Large intestine (tissue), 3 donors: ENCODE data around the gene XPA. TPM values are rescaled to one million over a fixed set of nuclear protein-coding genes. Genes with fewer than 3 reads are reported as not detected.

Experiments
- DNase-seq, 2 donors: peaks; one replicate each; pipeline versions ENCODE4 v3.0.0 to v3.0.0-alpha.2; 2013
- H3K27ac ChIP-seq: one replicate; pipeline ENCODE4 v1.5.1; 2013; ENCODE audit warnings: low read length
- H3K27me3 ChIP-seq: 2 replicates; pipeline ENCODE4 v1.6.1; 2013; ENCODE audit warnings: low read length; ENCODE audit not compliant: control insufficient read depth, insufficient read depth
- H3K36me3 ChIP-seq: 2 replicates; pipeline ENCODE4 v1.6.1; 2013; ENCODE audit warnings: low read length; ENCODE audit not compliant: control insufficient read depth, insufficient read depth
- H3K4me1 ChIP-seq: one replicate; pipeline ENCODE4 v1.6.1; 2013; ENCODE audit warnings: low read length; ENCODE audit not compliant: control insufficient read depth, insufficient read depth
- H3K4me3 ChIP-seq: one replicate; pipeline ENCODE4 v1.5.1; 2013; ENCODE audit warnings: low read length
- H3K9me3 ChIP-seq: one replicate; pipeline ENCODE4 v1.6.1; 2013; ENCODE audit warnings: mild to moderate bottlenecking, low read depth, low read length, moderate library complexity; ENCODE audit not compliant: control insufficient read depth
- WGBS: methylation state at CpG from one replicate; pipeline ENCODE4 v1.1.5; 2013; ENCODE audit warnings: low lambda C conversion rate; ENCODE audit not compliant: insufficient coverage; 5-methylcytosine and 5-hydroxymethylcytosine counted together
- polyA plus RNA-seq: library from polyadenylated mRNA; unstranded; fragments of 120-200 nt; gene quantifications from one replicate; pipeline ENCODE4 v1.2.1, GENCODE V29; 2013

XPA gene
- polyA plus RNA-seq, 1 donor, result 22.6 TPM

- no peaks in the 10 kb centered on the region for H3K9me3 ChIP-seq
- no CpG with 5 or more reads among the region's 2 CpGs for WGBS
- no peaks in the 10 kb centered on the region for H3K4me1 ChIP-seq
- no peak for DNase-seq
- H3K27ac ChIP-seq, result no peak overlapping the region
- H3K4me3 ChIP-seq, result no peak overlapping the region
- H3K27me3 ChIP-seq, result no peaks in the 10 kb centered on the region
- peaks cover 73% of the 10 kb centered on the region for H3K36me3 ChIP-seq
Measured at GRCh38 chr9:97660847-97661246, 36.3 kb downstream of the XPA start.

- Histone ChIP-seq H3K9me3 (no peaks in the 10 kb centered on the region), H3K36me3 (peaks cover 74% of the 10 kb centered on the region), H3K27me3 (no peaks in the 10 kb centered on the region), H3K4me3 (no peak overlapping the region), H3K4me1 (no peaks in the 10 kb centered on the region), H3K27ac (no peak overlapping the region)
- WGBS, result 70% methylated on average over 2 of the region's 5 CpGs
- no peak for DNase-seq
Measured at GRCh38 chr9:97660340-97660739, 36.8 kb downstream of the XPA start.

GRCh38 chr9:97659771-97660170, 37.4 kb downstream of the XPA start:
- no peaks in the 10 kb centered on the region for H3K9me3 ChIP-seq
- no peak overlapping the region for H3K27ac ChIP-seq
- no peaks in the 10 kb centered on the region for H3K4me1 ChIP-seq
- H3K27me3 ChIP-seq, result no peaks in the 10 kb centered on the region
- WGBS, result 100% methylated on average over 1 of the region's 3 CpGs
- H3K36me3 ChIP-seq, result peaks cover 72% of the 10 kb centered on the region
- no peak for DNase-seq
- H3K4me3 ChIP-seq, result no peak overlapping the region

GRCh38 chr9:97658707-97659106, 38.4 kb downstream of the XPA start:
- peaks cover 69% of the 10 kb centered on the region for H3K36me3 ChIP-seq
- H3K27me3 ChIP-seq, result no peaks in the 10 kb centered on the region
- H3K4me3 ChIP-seq, result no peak overlapping the region
- H3K9me3 ChIP-seq, result no peaks in the 10 kb centered on the region
- DNase-seq, result no peak
- no peak overlapping the region for H3K27ac ChIP-seq
- H3K4me1 ChIP-seq, result no peaks in the 10 kb centered on the region
- WGBS, result 100% methylated on average over 1 of the region's 1 CpG

- Histone ChIP-seq H3K27me3 (no peaks in the 10 kb centered on the region), H3K4me1 (no peaks in the 10 kb centered on the region), H3K36me3 (peaks cover 55% of the 10 kb centered on the region), H3K9me3 (no peaks in the 10 kb centered on the region), H3K4me3 (no peak overlapping the region), H3K27ac (no peak overlapping the region)
- no peak for DNase-seq
- no CpG with 5 or more reads among the region's 3 CpGs for WGBS
Measured at GRCh38 chr9:97651646-97652045, 45.5 kb downstream of the XPA start.

- Histone ChIP-seq H3K4me3 (no peak overlapping the region), H3K4me1 (no peaks in the 10 kb centered on the region), H3K9me3 (no peaks in the 10 kb centered on the region), H3K36me3 (peaks cover 57% of the 10 kb centered on the region), H3K27ac (no peak overlapping the region), H3K27me3 (no peaks in the 10 kb centered on the region)
- no peak for DNase-seq
- WGBS, result 100% methylated on average over 3 of the region's 5 CpGs
Measured at GRCh38 chr9:97647996-97648395, 49.1 kb downstream of the XPA start.

- H3K4me1 ChIP-seq, result no peaks in the 10 kb centered on the region
Measured at GRCh38 chr9:97645720-97646119, 51.4 kb downstream of the XPA start.

GRCh38 chr9:97640325-97640724, 56.8 kb downstream of the XPA start:
- Histone ChIP-seq H3K4me1 (no peaks in the 10 kb centered on the region), H3K4me3 (no peak overlapping the region), H3K27me3 (no peaks in the 10 kb centered on the region), H3K9me3 (no peaks in the 10 kb centered on the region), H3K36me3 (peaks cover 24% of the 10 kb centered on the region), H3K27ac (no peak overlapping the region)
- no peak for DNase-seq
- no CpG with 5 or more reads among the region's 2 CpGs for WGBS

More at GRCh38 chr9:97645720-97646119, 51.4 kb downstream of the XPA start:
- Histone ChIP-seq H3K27me3 (no peaks in the 10 kb centered on the region), H3K9me3 (no peaks in the 10 kb centered on the region), H3K27ac (no peak overlapping the region), H3K4me3 (no peak overlapping the region), H3K36me3 (peaks cover 47% of the 10 kb centered on the region)
- no peak for DNase-seq

GRCh38 chr9:97638666-97639065, 58.5 kb downstream of the XPA start:
- Histone ChIP-seq H3K4me3 (no peak overlapping the region), H3K27ac (no peak overlapping the region), H3K36me3 (peaks cover 11% of the 10 kb centered on the region), H3K9me3 (no peaks in the 10 kb centered on the region), H3K4me1 (no peaks in the 10 kb centered on the region), H3K27me3 (no peaks in the 10 kb centered on the region)
- WGBS, result no CpG with 5 or more reads among the region's 3 CpGs
- no peak for DNase-seq

GRCh38 chr9:97636903-97637302, 60.2 kb downstream of the XPA start:
- Histone ChIP-seq H3K36me3 (no peaks in the 10 kb centered on the region), H3K4me1 (peaks cover under 1% of the 10 kb centered on the region), H3K9me3 (no peaks in the 10 kb centered on the region), H3K27me3 (no peaks in the 10 kb centered on the region), H3K27ac (no peak overlapping the region), H3K4me3 (no peak overlapping the region)
- WGBS, result no CpG with 5 or more reads among the region's 3 CpGs
- DNase-seq, result no peak

GRCh38 chr9:97635026-97635425, 62.1 kb downstream of the XPA start:
- Histone ChIP-seq H3K27me3 (no peaks in the 10 kb centered on the region), H3K4me1 (peaks cover 4% of the 10 kb centered on the region), H3K4me3 (peak overlapping the region; percentile 94), H3K27ac (no peak overlapping the region), H3K9me3 (no peaks in the 10 kb centered on the region), H3K36me3 (peaks cover under 1% of the 10 kb centered on the region)
- WGBS, result 100% methylated on average over 1 of the region's 7 CpGs
- DNase-seq, result no peak
